Right forelimb (tissue), 1 donor: Measurements from ENCODE around the gene MACROH2A2.
"Not testable (repeated sequence)": the region's sequence is repeated elsewhere in the genome, so short reads cannot be mapped to it uniquely, and the experiment has no call there.

ENCODE experiments used
- DNase-seq: peaks from one replicate; pipeline ENCODE4 v3.0.0-alpha.2; 2018

Gene MACROH2A2

GRCh38 chr10:70068925-70069324, 16.3 kb downstream of the MACROH2A2 start:
- no peak for DNase-seq

GRCh38 chr10:70069346-70069745, 16.7 kb downstream of the MACROH2A2 start:
- DNase-seq = no peak

GRCh38 chr10:70070834-70071233, 18.2 kb downstream of the MACROH2A2 start:
- DNase-seq = no peak

GRCh38 chr10:70074165-70074564, 21.5 kb downstream of the MACROH2A2 start:
- DNase-seq = no peak

- DNase-seq = no peak
These were observed 22.3 kb downstream of the MACROH2A2 start for GRCh38 chr10:70074971-70075370.

- no peak for DNase-seq
These were observed 25.7 kb downstream of the MACROH2A2 start for GRCh38 chr10:70078329-70078728.

- DNase-seq = no peak
These were observed 26.3 kb downstream of the MACROH2A2 start for GRCh38 chr10:70078937-70079336.

- not testable (repeated sequence) for DNase-seq
These were observed 28.1 kb downstream of the MACROH2A2 start for GRCh38 chr10:70080789-70081188.

GRCh38 chr10:70084189-70084588, 31.5 kb downstream of the MACROH2A2 start:
- no peak for DNase-seq

- DNase-seq = no peak
These were observed 33.4 kb downstream of the MACROH2A2 start for GRCh38 chr10:70085975-70086613.

GRCh38 chr10:70087616-70088307, 35.1 kb downstream of the MACROH2A2 start:
- no peak for DNase-seq

- no peak for DNase-seq
These were observed 35.7 kb downstream of the MACROH2A2 start for GRCh38 chr10:70088308-70088698.

GRCh38 chr10:70090013-70090412, 37.4 kb downstream of the MACROH2A2 start:
- DNase-seq = no peak

- DNase-seq = no peak
These were observed 38.3 kb downstream of the MACROH2A2 start for GRCh38 chr10:70090951-70091350.

- DNase-seq = no peak
These were observed 39.7 kb downstream of the MACROH2A2 start for GRCh38 chr10:70092389-70092718.

GRCh38 chr10:70093335-70093944, 40.8 kb downstream of the MACROH2A2 start:
- no peak for DNase-seq

GRCh38 chr10:70094250-70094649, 41.6 kb downstream of the MACROH2A2 start:
- DNase-seq = no peak

GRCh38 chr10:70096016-70096704, 43.5 kb downstream of the MACROH2A2 start:
- DNase-seq = no peak

- no peak for DNase-seq
These were observed 44.2 kb downstream of the MACROH2A2 start for GRCh38 chr10:70096705-70097420.

GRCh38 chr10:70097459-70097858, 44.8 kb downstream of the MACROH2A2 start:
- DNase-seq = no peak

- DNase-seq = no peak
These were observed 45.6 kb downstream of the MACROH2A2 start for GRCh38 chr10:70098271-70098670.

GRCh38 chr10:70101068-70101562, 48.5 kb downstream of the MACROH2A2 start:
- DNase-seq = not testable (repeated sequence)

GRCh38 chr10:70101668-70102067, 49.0 kb downstream of the MACROH2A2 start:
- DNase-seq = no peak
